Heart left ventricle (tissue), 16 donors: Measurements from ENCODE around the gene IPO13. TPM values are rescaled to one million over a fixed set of nuclear protein-coding genes. Genes with fewer than 3 reads are reported as not detected.

Source experiments
- ATAC-seq, 4 donors: fragments of 200-7000 bp; cut with Tn5 transposase; one replicate each; pipeline ENCODE4 v1.9.1; 2020 to 2022; ENCODE audit warnings: moderate library complexity in 4 of 4, mild to moderate bottlenecking in 3 of 4, moderate number of reproducible peaks in 1 of 4
- DNase-seq, 5 donors: peaks; one replicate each; pipeline ENCODE4 v3.0.0-alpha.2; 2020
- H3K27ac ChIP-seq, 12 donors: fragments of 200-600 bp; sonication (generic) in 4 of 12; one replicate each; pipeline versions ENCODE4 v1.5.0 to v1.8.0; 2016 to 2022; ENCODE audit warnings: mild to moderate bottlenecking in 2 of 12
- H3K27me3 ChIP-seq, 9 donors: fragments of 200-600 bp; sonication (generic) in 2 of 9; one replicate each; pipeline versions ENCODE4 v1.5.1 to v1.8.0; 2016 to 2022; ENCODE audit warnings: mild to moderate bottlenecking in 3 of 9
- H3K36me3 ChIP-seq, 9 donors: fragments of 200-600 bp; sonication (generic) in 2 of 9; one replicate each; pipeline versions ENCODE4 v1.5.0 to v1.8.0; 2018 to 2022; ENCODE audit warnings: mild to moderate bottlenecking in 2 of 9
- H3K4me1 ChIP-seq, 12 donors: fragments of 200-600 bp; sonication (generic) in 4 of 12; one replicate each; pipeline versions ENCODE4 v1.5.0 to v1.8.0; 2016 to 2022; ENCODE audit warnings: mild to moderate bottlenecking in 3 of 12
- H3K4me3 ChIP-seq, 12 donors: fragments of 200-600 bp; sonication (generic) in 4 of 12; one replicate each; pipeline versions ENCODE4 v1.5.0 to v1.8.0; 2017 to 2022; ENCODE audit warnings: mild to moderate bottlenecking in 9 of 12, moderate library complexity in 4 of 12
- H3K9me3 ChIP-seq, 12 donors: fragments of 200-600 bp; sonication (generic) in 4 of 12; one replicate each; pipeline versions ENCODE4 v1.5.0 to v1.8.0; 2016 to 2022; ENCODE audit warnings: mild to moderate bottlenecking in 1 of 12
- POLR2A ChIP-seq, 2 donors: fragments of 450-650 bp; IDR thresholded peaks; one replicate each; pipeline ENCODE4 v1.6.1; 2017; ENCODE audit warnings: antibody characterized with exemption in 2 of 2, mild to moderate bottlenecking in 2 of 2, moderate library complexity in 2 of 2
- WGBS, 4 donors: extraction: QIAGEN DNeasy Blood & Tissue Kit in 2 of 4; methylation state at CpG; one replicate each; pipeline versions ENCODE4 v1.1.5 to v1.1.7; 2013 to 2018; 5-methylcytosine and 5-hydroxymethylcytosine counted together
- intact Hi-C, 10 donors: fragments of 100-400 bp; cut with DNase I; formaldehyde crosslinking; loops; one replicate each; pipeline versions ENCODE4 v1.11.1 to v1.14.2; 2022
- polyA plus RNA-seq, 2 donors: library from polyadenylated mRNA; stranded (reverse); fragments of 200-250 nt; gene quantifications; one replicate each; pipeline ENCODE4 v1.2.3, GENCODE V29; 2013
- total RNA-seq, 9 donors: library from RNA; depleted of rRNA in 2 of 9; stranded (reverse); fragments of >200 nt in 2 of 9; fragmentation: NEBNext Ultra II Directional in 3 of 9; extraction: Animal tissue kit (Norgen Biotek cat#: 25700) in 3 of 9; gene quantifications; one replicate each; pipeline versions ENCODE4 v1.1.0 to v1.2.4, GENCODE V29; 2016 to 2023
- TF ChIP-seq, protein P1 (sequence below), 12 donors: fragments of 200-600 bp; sonication (generic) in 4 of 12; IDR thresholded peaks; one replicate each; pipeline versions ENCODE4 v1.5.0 to v1.8.0; 2018 to 2022; ENCODE audit warnings: antibody characterized with exemption in 12 of 12, mild to moderate bottlenecking in 5 of 12
- donor health status: ischemic (EF 13 %, LVEDD 7.1; RV severe dilation, severe dysfunction).
- donor health status: healthy with polysubstance abuse.
- donor health status: DM: no; HTN: yes; CAD: no.
- donor health status: DM: no; HTN: no; CAD: no.
- donor health status: ischemic (EF 25% LVEDD 6.9; RV normal size, moderate dysfunction).
- donor health status: ischemic (EF 25% LVEDD 5.7; RV mildly dilated, moderate dysfunction).
- donor health status: healthy.
- donor health status: DM: yes; HTN: yes; CAD: no.
- donor health status: ischemic (EF 35%, LVEDD 5.7; RV mildly dilated, moderate dysfunction).
- donor health status: nonischemic (EF 11% LVEDD 7.7; RV severe dilation, severe dysfunction).
- donor health status: DM: yes; HTN: yes; CAD: no.
- donor health status: PGD.
- donor health status: ischemic (EF 29% LVEDD 5.4; RV normal size, mild dysfunction).
- donor health status: nonischemic (EF 23%, LVEDD 6.1; RV moderate dilation, normal function).

IPO13 gene
- total and polyA plus RNA-seq, 11 donors, result 29.9 to 71.0 (median 54.6) TPM

DNA sequence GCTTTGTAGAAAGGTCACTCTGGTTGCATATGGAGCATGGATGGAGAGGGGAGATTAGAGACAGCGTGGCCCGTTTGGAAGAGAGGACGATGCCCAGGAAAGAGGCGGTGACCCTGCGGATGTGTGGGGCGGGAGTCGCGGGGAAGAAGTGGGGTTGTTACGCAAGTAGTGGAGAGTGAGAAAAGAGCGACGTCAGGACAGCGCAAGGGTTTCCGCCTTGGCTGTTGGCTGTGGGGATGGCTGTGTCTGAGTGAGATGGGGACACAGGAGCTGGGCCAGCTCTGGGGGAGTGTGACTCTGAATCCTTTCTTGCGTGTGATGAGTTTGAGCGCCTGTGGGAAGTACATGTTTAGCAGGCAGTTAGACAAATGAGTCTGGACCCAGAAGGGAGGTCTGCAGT, 36.1 kb downstream of the IPO13 start:
- peaks cover 0 to 20% (median 9%) of the 10 kb centered on the region in 9 donors for H3K36me3 ChIP-seq
- no peaks in the 10 kb centered on the region for H3K9me3 ChIP-seq
- TF ChIP-seq, protein P1, sequence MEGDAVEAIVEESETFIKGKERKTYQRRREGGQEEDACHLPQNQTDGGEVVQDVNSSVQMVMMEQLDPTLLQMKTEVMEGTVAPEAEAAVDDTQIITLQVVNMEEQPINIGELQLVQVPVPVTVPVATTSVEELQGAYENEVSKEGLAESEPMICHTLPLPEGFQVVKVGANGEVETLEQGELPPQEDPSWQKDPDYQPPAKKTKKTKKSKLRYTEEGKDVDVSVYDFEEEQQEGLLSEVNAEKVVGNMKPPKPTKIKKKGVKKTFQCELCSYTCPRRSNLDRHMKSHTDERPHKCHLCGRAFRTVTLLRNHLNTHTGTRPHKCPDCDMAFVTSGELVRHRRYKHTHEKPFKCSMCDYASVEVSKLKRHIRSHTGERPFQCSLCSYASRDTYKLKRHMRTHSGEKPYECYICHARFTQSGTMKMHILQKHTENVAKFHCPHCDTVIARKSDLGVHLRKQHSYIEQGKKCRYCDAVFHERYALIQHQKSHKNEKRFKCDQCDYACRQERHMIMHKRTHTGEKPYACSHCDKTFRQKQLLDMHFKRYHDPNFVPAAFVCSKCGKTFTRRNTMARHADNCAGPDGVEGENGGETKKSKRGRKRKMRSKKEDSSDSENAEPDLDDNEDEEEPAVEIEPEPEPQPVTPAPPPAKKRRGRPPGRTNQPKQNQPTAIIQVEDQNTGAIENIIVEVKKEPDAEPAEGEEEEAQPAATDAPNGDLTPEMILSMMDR (IDR thresholded peaks at IDR 0.05), result no peak
- no peak for TF ChIP-seq POLR2A (IDR thresholded peaks at IDR 0.05)
- no peaks in the 10 kb centered on the region for H3K27me3 ChIP-seq
- DNase-seq, result no peak
- no peak for ATAC-seq
- 84 to 87% (median 86%) methylated on average over 15 of the region's 15 CpGs for WGBS, 4 donors
- peaks cover 0 to 24% (median 17%) of the 10 kb centered on the region in 12 donors for H3K4me1 ChIP-seq
- intact Hi-C loops, result no loop called here
- H3K27ac ChIP-seq, result no peak overlapping the region
- no peak overlapping the region for H3K4me3 ChIP-seq

DNA sequence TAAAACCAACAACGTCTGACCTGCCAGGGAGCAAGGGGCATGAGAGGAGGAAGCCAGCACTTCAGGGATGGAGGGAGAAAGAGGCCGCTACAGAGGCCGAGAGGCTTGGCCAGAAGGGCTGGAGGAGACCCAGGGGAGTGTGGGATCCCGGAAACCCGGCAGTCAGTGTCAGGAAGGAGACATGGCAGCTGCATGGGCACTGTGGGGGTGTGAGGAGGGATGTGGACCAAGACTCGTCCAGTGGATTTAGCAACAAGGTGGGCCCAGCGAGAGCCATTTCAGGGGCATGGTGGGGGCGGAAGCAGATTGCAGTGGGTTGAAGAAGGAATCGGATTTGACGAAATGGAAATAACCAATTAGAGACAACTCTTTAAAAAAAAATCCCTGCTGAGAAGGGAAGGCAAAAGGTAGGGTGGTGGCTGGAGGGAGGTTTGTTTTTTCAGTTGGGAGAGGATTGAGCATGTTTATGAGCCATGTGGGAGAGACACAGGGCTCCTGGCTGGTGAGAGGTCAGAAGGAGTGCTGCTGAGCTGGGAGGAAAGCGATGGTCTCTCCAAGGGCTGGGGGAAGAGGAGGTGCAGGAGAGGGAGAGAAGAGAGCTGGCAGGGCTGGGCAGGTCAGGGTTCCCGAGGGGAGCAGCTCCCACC, 36.6 kb downstream of the IPO13 start:
- ATAC-seq (no peak), DNase-seq (no peak)
- no peak overlapping the region for H3K27ac ChIP-seq
- intact Hi-C loops, result no loop called here
- 77 to 85% (median 80%) methylated on average over 12 of the region's 12 CpGs for WGBS, 4 donors
- H3K4me3 ChIP-seq, result no peak overlapping the region
- TF ChIP-seq POLR2A (IDR thresholded peaks at IDR 0.05), result no peak
- TF ChIP-seq, protein P1 (IDR thresholded peaks at IDR 0.05), result no peak
- no peaks in the 10 kb centered on the region for H3K9me3 ChIP-seq
- H3K4me1 ChIP-seq, result peaks cover 0 to 19% (median 15%) of the 10 kb centered on the region in 12 donors
- no peaks in the 10 kb centered on the region for H3K27me3 ChIP-seq
- H3K36me3 ChIP-seq, result peaks cover 0 to 17% (median 4%) of the 10 kb centered on the region in 9 donors

GRCh38 chr1:43984855-43985254, 38.1 kb downstream of the IPO13 start:
- Histone ChIP-seq H3K27ac (no peak overlapping the region), H3K4me3 (no peak overlapping the region), H3K9me3 (no peaks in the 10 kb centered on the region), H3K4me1 (peaks cover 0 to 10% (median 6%) of the 10 kb centered on the region in 12 donors), H3K36me3 (peaks cover 0 to 17% (median 4%) of the 10 kb centered on the region in 9 donors), H3K27me3 (no peaks in the 10 kb centered on the region)
- WGBS, 4 donors, result 95 to 97% (median 96%) methylated on average over 10 to 16 of the region's 16 CpGs
- TF ChIP-seq, protein P1 (IDR thresholded peaks at IDR 0.05), result no peak
- TF ChIP-seq POLR2A (IDR thresholded peaks at IDR 0.05), result no peak
- ATAC-seq, result no peak
- DNase-seq, result no peak
- intact Hi-C loops, result no loop called here

DNA sequence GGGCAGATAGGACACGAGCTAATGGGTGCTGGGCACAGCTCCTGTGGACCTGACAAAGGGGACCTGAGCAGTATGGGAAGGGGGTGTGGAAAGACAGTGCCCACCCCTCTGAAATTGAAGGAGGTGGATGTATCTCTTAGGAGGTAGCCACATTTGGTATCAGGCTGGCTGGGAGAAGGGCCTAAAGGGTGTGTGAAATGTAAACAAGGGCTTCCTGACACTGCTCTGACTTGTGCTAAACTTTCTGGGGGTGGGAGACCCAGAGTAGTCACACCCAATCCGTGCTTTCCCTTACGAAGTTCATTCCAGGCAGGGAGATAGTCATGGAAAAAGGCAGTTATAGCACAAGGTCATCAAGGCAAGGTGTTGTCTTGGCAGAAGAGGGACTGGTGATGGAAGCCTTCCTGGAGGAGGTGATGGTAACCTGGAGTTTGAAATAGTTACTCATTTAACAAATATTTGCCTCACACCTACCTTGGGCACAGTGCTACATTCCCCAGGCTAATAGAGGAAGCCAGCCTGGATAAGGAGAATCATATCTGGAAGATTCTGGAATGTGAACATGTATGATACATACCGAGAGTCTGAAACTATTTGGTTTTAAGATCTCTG, 39.3 kb downstream of the IPO13 start:
- ATAC-seq (no peak), DNase-seq (no peak)
- TF ChIP-seq, protein P1 (IDR thresholded peaks at IDR 0.05), result no peak
- no peak for TF ChIP-seq POLR2A (IDR thresholded peaks at IDR 0.05)
- no peak overlapping the region for H3K4me3 ChIP-seq
- peaks cover 0 to 17% (median 4%) of the 10 kb centered on the region in 9 donors for H3K36me3 ChIP-seq
- WGBS, 4 donors, result 80 to 91% (median 84%) methylated on average over 4 of the region's 4 CpGs
- H3K27me3 ChIP-seq, result no peaks in the 10 kb centered on the region
- no peaks in the 10 kb centered on the region for H3K9me3 ChIP-seq
- intact Hi-C loops, result no loop called here
- H3K4me1 ChIP-seq, result peaks cover 0 to 8% (median 7%) of the 10 kb centered on the region in 12 donors
- no peak overlapping the region for H3K27ac ChIP-seq
